ENCODE data around the gene ABTB2. TPM values are rescaled to one million over a fixed set of nuclear protein-coding genes. Genes with fewer than 3 reads are reported as not detected.

Gene ABTB2
- total RNA-seq, 1 experiment from 2014 or later, result 3.6 TPM

DNA sequence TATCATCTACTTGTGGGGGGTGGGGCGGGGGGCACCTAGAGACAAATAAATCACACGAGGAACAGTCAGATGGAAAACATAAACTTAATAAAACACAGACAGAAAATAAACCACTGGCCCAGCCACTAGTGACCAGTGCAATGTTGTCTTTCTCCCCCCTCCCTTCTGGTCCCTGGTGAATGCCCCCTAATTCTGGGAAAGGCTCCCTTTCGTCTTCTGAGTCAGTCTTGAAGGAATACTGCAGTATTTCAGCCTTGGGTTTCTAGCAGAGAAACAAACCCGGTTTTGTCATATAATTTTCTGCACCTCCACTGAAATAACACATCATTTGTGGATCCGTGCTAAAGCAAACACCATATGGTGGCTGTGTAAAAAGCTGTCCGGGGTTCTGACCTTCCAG is 101.7 kb downstream of the ABTB2 start:
- ChIA-PET POLR2A (no interaction called here), CTCF (no interaction called here)
- Mint-ChIP-seq H3K36me3 (ENCODE audit: insufficient read depth, unreplicated experiment) (no peaks in the 10 kb centered on the region), H3K27me3 (ENCODE audit: insufficient read depth, unreplicated experiment) (no peaks in the 10 kb centered on the region), H3K4me3 (ENCODE audit: unreplicated experiment) (no peak overlapping the region), H3K9me3 (ENCODE audit: unreplicated experiment) (no peaks in the 10 kb centered on the region), H3K4me1 (ENCODE audit: low read depth, unreplicated experiment) (no peaks in the 10 kb centered on the region), H3K27ac (ENCODE audit: unreplicated experiment) (no peak overlapping the region)
- TF ChIP-seq, protein P1, sequence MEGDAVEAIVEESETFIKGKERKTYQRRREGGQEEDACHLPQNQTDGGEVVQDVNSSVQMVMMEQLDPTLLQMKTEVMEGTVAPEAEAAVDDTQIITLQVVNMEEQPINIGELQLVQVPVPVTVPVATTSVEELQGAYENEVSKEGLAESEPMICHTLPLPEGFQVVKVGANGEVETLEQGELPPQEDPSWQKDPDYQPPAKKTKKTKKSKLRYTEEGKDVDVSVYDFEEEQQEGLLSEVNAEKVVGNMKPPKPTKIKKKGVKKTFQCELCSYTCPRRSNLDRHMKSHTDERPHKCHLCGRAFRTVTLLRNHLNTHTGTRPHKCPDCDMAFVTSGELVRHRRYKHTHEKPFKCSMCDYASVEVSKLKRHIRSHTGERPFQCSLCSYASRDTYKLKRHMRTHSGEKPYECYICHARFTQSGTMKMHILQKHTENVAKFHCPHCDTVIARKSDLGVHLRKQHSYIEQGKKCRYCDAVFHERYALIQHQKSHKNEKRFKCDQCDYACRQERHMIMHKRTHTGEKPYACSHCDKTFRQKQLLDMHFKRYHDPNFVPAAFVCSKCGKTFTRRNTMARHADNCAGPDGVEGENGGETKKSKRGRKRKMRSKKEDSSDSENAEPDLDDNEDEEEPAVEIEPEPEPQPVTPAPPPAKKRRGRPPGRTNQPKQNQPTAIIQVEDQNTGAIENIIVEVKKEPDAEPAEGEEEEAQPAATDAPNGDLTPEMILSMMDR (IDR thresholded peaks at IDR 0.05; ENCODE audit: insufficient read depth in 1 of 2, low read depth in 1 of 2, low read length in 1 of 2, severe bottlenecking in 1 of 2, unreplicated experiment in 1 of 2), result no peak
- H3K9me3 ChIP-seq, result no peaks in the 10 kb centered on the region
- H3K4me3 ChIP-seq (ENCODE audit: low read depth, low read length), result no peak overlapping the region
- no TSS peak for BruUV-seq (replicated peaks)
- intact Hi-C loops (cut with micrococcal nuclease; ENCODE audit: unreplicated experiment), result no loop called here
- H3K4me1 ChIP-seq, result no peaks in the 10 kb centered on the region
- DNase-seq, result no peak
- H3K27me3 ChIP-seq (replicated peaks; ENCODE audit: control insufficient read depth, insufficient read depth, low read length), result no peaks in the 10 kb centered on the region
- H3K36me3 ChIP-seq (ENCODE audit: control insufficient read depth, insufficient read depth, low read length), result no peaks in the 10 kb centered on the region

- no peaks in the 10 kb centered on the region for H3K27me3 Mint-ChIP-seq (ENCODE audit: insufficient read depth, unreplicated experiment)
- TF ChIP-seq, protein P1 (IDR thresholded peaks at IDR 0.05; ENCODE audit: insufficient read depth in 1 of 2, low read depth in 1 of 2, low read length in 1 of 2, severe bottlenecking in 1 of 2, unreplicated experiment in 1 of 2), result no peak
- Histone ChIP-seq H3K36me3 (ENCODE audit: control insufficient read depth, insufficient read depth, low read length) (no peaks in the 10 kb centered on the region), H3K4me1 (no peaks in the 10 kb centered on the region), H3K4me3 (ENCODE audit: low read depth, low read length) (no peak overlapping the region), H3K9me3 (no peaks in the 10 kb centered on the region), H3K27me3 (replicated peaks; ENCODE audit: control insufficient read depth, insufficient read depth, low read length) (no peaks in the 10 kb centered on the region)
- no peak overlapping the region for H3K4me3 Mint-ChIP-seq (ENCODE audit: unreplicated experiment)
- BruUV-seq (replicated peaks), result no TSS peak
- H3K36me3 Mint-ChIP-seq (ENCODE audit: insufficient read depth, unreplicated experiment), result no peaks in the 10 kb centered on the region
- ChIA-PET CTCF (no interaction called here), POLR2A (no interaction called here)
- intact Hi-C loops (cut with micrococcal nuclease; ENCODE audit: unreplicated experiment), result no loop called here
- no peaks in the 10 kb centered on the region for H3K9me3 Mint-ChIP-seq (ENCODE audit: unreplicated experiment)
- H3K27ac Mint-ChIP-seq (ENCODE audit: unreplicated experiment), result no peak overlapping the region
- no peak for DNase-seq
- H3K4me1 Mint-ChIP-seq (ENCODE audit: low read depth, unreplicated experiment), result no peaks in the 10 kb centered on the region
These were observed 102.7 kb downstream of the ABTB2 start for GRCh38 chr11:34255101-34255500.

DNA sequence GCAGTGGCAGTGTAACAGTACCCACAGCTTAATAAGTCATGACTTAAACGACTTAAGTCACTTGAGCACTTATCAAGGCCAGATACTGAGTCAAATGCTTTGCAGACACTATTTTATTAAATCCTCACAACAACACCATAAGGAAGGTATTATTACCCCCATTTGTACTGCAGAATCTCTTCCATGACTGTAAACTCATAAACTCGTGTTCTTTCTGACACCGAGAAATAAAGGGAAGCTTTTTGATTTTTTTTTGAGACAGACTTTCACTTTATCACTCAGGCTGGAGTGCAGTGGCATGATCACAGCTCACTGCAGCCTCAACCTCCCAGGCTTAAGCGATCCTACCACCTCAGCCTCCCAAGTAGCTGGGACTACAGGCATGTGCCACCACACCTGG is 103.8 kb downstream of the ABTB2 start:
- Histone ChIP-seq H3K9me3 (no peaks in the 10 kb centered on the region), H3K36me3 (ENCODE audit: control insufficient read depth, insufficient read depth, low read length) (no peaks in the 10 kb centered on the region), H3K4me1 (0 out of 2 replicates have a peak, but pooled peaks cover 4% of the 10 kb centered on the region), H3K27me3 (replicated peaks; ENCODE audit: control insufficient read depth, insufficient read depth, low read length) (no peaks in the 10 kb centered on the region), H3K4me3 (ENCODE audit: low read depth, low read length) (no peak overlapping the region)
- Mint-ChIP-seq H3K36me3 (ENCODE audit: insufficient read depth, unreplicated experiment) (no peaks in the 10 kb centered on the region), H3K27me3 (ENCODE audit: insufficient read depth, unreplicated experiment) (no peaks in the 10 kb centered on the region), H3K4me3 (ENCODE audit: unreplicated experiment) (no peak overlapping the region), H3K4me1 (ENCODE audit: low read depth, unreplicated experiment) (no peaks in the 10 kb centered on the region), H3K27ac (ENCODE audit: unreplicated experiment) (no peak overlapping the region), H3K9me3 (ENCODE audit: unreplicated experiment) (no peaks in the 10 kb centered on the region)
- TF ChIP-seq, protein P1 (IDR thresholded peaks at IDR 0.05; ENCODE audit: insufficient read depth in 1 of 2, low read depth in 1 of 2, low read length in 1 of 2, severe bottlenecking in 1 of 2, unreplicated experiment in 1 of 2), result no peak
- intact Hi-C loops (cut with micrococcal nuclease; ENCODE audit: unreplicated experiment), result no loop called here
- BruUV-seq (replicated peaks), result no TSS peak
- CTCF ChIA-PET, result no interaction called here
- POLR2A ChIA-PET, result no interaction called here
- DNase-seq, result no peak

Measured in Caco-2 (cell line).